T1000 (cell line): Measurements from ENCODE around the gene FEN1.

Experiments
- DNase-seq: peaks from one replicate; lab custom pipeline; 2025; ENCODE audit warnings: mixed read lengths; lab: John Stamatoyannopoulos, UW

FEN1 gene, protein sequence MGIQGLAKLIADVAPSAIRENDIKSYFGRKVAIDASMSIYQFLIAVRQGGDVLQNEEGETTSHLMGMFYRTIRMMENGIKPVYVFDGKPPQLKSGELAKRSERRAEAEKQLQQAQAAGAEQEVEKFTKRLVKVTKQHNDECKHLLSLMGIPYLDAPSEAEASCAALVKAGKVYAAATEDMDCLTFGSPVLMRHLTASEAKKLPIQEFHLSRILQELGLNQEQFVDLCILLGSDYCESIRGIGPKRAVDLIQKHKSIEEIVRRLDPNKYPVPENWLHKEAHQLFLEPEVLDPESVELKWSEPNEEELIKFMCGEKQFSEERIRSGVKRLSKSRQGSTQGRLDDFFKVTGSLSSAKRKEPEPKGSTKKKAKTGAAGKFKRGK

DNA sequence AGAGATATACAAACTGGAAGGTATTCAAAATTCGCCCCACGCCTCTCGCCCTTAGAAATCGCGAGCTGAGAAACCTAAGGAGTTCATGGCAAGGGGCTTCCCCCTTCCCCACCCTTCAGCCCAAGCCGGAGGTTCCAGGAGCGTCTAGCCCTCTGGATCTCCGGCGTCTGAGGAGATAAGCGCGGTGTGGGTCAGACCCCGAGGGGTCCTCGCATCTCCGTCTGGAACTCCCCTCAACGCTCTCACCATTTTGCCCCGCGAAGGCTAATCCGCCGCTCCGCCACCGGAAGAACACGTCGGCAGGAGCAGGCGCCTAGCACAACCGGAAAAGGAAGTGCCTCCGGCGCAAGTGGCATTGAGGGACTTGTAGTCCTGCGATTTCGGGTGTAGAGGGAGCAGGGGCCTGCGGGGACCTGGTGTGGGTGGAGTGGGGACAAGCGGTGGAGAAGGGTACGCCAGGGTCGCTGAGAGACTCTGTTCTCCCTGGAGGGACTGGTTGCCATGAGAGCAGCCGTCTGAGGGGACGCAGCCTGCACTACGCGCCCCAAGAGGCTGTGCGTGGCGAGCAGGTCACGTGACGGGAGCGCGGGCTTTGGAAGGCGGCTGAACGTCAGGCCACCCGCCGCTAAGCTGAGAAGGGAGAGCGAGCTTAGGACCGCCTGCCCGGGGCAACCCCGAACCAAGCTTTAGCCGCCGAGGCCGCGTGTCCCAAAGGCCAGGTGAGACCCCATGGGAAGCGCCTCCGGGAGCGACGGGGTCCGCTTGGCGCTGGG, at the start of gene FEN1, which contains the start of gene TMEM258:
Gene FEN1 (plus strand): TSS at position 602 of the 773 bp plus-strand sequence. CDS start 2,451 bp downstream, outside the sequence.
Gene TMEM258 (minus strand): TSS at position 290 of the 773 bp plus-strand sequence. CDS start 41 bp downstream, at position 249.
- DNase-seq, result peak; percentile 90

DNA sequence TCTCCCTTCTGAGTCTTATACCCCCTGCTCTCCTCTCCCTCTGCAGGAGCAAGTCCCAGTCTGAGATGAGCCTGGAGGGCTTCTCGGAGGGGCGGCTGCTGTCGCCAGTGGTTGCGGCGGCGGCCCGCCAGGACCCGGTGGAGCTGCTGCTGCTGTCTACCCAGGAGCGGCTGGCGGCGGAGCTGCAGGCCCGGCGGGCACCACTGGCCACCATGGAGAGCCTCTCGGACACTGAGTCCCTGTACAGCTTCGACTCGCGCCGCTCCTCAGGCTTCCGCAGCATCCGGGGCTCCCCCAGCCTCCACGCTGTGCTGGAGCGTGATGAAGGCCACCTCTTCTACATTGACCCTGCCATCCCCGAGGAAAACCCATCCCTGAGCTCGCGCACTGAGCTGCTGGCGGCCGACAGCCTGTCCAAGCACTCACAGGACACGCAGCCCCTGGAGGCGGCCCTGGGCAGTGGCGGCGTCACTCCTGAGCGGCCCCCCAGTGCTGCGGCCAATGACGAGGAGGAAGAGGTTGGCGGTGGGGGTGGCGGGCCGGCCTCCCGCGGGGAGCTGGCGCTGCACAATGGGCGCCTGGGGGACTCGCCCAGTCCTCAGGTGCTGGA, 49.1 kb upstream of the FEN1 start:
- no peak for DNase-seq

DNA sequence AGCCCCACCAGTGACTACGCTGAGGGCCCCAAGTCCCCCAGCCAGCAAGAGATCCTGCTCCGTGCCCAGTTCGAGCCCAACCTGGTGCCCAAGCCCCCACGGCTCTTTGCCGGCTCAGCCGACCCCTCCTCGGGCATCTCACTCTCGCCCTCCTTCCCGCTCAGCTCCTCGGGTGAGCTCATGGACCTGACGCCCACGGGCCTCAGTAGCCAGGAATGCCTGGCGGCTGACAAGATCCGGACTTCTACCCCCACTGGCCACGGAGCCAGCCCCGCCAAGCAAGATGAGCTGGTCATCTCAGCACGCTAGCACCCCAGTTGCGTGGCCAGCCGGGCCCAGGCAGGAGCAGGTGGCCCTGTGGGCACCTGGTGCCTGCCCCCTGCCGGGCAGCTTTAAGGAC, 48.5 kb upstream of the FEN1 start:
- no peak for DNase-seq

DNA sequence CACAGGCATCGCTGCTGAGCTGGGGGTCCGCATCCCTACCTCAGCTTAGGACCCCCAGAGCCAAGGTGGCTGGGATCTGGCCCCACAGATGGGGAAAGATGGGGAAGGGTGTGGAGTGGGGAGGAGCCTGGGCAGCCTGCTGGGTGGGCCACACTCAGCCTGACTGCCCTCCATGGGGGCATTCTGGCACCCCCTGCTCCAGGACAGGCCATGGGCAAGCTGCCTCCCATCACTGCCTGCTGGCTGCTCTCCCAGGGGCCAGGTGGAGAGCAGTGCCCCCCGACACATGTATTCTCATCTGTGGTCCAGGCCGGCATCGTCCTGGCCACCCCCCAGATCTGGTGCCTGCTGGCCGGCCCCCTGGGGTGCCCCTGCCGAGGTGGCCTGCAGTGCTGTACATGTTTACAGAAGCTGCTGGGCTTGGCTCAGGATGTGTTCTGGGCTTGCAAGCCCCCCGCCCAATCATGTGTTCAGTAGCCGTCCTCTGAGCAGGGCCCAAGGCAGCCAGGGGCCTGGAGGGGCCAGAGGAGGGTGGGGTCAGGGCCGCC, 48.0 kb upstream of the FEN1 start:
- DNase-seq, result no peak

DNA sequence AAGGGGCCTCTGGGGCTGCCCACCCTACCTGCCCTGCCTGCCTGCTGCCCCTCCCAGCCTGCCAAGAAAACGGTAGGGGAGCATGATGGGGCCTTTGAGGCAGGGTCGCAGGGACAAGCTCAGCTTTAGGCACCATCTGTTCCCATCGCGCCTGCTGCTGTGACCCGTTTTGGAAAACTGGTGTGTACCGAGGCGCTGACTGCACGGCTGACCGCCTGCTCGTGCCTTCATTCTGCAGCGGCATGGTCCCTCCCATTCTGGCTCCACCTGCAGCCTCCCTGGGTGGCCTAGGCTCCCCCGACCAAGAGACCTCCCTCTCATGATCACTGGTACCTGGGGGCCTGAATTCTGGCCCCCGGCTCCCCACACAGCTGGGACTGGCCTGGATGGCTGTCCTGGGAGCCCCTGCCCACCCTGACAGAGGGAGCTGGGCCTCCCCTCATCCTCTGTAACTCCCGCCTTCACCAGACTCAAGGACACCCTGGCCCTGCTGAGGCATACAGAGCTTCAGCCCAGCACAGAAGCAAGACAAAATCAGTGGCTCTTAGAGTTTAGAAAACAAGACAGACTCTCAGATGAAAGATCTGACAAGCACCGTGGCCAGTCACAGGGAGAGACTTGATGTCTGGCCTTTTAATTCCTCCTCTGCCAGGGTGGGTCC, 46.8 kb upstream of the FEN1 start:
- no peak for DNase-seq

DNA sequence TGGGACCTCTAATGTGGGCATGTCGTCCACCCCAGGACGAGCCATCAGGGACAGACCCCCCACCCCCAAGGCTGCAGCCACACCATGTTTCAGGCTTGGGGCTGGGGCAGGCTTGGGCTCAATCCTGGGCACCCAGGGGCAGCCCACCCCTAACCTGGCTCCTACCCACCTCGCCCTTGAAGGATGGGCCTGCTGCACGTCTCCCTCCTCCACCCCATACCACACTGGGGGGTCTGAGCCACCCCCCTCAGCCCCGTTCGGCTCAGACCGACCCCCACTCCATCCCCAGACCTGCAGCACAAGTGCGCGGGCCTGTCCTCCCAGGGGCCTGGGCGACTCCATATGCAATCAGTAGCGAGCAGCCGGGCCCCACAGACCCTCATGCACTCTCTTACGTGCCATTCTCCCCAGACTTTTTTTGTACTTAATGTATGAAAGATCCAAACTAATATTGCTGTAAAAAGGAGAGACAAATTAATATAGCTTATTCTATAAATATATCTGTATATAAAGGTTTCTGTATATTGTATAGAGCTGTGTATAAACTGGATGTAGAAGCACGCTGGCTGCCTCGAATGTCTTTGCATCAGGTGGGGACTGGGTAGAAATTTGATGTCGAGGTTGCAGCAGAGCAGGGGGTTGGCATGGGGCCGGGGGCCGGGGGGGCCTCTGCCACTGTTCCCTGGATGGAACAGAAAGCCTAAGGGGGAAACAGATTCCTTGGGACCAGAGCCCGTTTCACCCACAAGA, 46.1 kb upstream of the FEN1 start:
- DNase-seq, result no peak

DNA sequence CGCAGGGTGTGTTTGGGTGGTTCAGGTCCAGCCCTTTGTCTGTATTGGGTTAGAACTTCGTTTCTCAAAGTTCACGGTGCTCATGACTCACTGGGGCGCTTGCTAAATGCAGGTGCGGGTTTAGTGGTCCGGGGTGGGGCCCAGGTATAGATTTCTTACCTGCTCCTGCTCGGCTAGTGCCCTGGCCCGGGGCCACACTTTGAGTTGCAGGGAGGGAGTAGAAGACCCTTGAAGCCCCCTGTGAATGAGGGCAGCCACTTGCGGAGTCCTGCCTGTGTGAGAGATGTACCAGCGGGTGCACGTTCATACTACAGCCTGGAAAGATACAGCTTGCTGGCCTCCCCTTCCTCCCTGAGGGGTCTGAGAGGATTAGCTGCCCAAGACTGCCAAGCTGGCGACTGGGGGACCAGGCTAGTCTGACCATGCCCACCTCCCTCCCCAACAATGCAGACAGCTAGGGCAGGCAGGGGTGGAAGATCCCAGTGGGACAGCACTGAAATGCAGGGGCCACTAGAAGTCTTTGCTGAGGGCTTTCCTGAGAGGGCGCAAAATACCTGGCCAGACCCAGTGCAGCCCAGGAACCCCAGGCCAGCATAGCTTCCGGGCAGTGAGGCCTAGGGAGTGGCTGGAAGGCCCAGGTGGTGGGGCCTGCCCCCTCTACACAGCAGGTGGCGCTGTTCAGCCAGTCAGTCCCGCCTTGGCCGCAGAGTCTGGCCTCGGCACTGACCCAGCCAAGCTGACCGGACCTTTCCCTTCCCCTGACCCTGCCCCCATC, 45.3 kb upstream of the FEN1 start:
- no peak for DNase-seq

DNA sequence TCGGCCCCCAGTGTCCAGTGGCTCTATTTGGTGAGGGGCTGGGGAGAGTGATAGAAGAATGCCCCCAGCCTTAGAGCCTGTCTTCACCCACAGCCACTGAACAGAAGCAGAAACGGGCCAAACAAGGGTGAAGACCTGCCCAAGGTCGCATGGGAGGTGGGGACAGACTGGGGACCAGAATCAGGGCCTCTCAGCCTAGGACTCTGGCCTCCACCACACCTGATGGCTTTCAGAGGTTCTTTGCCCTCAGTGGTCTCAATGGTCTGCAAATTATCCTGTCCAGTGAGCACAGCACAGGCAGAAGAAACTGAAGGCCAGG, 44.8 kb upstream of the FEN1 start:
- DNase-seq, result no peak

DNA sequence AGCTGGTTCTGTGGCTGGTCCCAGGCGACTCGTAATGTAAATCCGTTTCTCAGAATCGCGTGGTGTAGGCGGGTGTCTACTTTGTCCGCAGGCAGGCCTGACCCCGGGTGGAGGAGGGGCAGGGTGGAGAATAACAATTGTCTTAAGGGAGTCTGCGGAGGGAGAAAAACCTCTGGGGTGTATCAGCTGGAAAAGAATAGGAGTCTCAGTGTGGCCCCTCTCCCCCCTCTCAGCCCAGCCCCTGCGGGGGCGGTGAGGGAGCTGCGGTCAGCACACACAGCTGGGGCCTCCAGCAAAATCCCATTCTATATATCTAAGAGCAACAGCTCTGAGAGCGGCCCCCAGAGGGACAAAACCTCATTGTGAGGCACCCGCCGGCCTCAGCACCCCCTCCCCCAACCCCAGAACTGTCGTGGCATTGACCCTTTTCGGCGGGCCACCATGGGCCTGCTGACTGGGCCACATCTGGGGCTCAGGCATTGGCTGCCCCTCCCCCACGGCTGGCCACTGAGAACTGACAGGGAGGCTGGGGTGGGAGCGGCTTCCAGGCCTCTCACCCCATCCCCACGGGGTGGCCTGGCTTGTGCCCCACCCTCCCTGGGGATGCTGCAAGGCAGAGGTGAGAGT, 43.0 kb upstream of the FEN1 start:
- no peak for DNase-seq

DNA sequence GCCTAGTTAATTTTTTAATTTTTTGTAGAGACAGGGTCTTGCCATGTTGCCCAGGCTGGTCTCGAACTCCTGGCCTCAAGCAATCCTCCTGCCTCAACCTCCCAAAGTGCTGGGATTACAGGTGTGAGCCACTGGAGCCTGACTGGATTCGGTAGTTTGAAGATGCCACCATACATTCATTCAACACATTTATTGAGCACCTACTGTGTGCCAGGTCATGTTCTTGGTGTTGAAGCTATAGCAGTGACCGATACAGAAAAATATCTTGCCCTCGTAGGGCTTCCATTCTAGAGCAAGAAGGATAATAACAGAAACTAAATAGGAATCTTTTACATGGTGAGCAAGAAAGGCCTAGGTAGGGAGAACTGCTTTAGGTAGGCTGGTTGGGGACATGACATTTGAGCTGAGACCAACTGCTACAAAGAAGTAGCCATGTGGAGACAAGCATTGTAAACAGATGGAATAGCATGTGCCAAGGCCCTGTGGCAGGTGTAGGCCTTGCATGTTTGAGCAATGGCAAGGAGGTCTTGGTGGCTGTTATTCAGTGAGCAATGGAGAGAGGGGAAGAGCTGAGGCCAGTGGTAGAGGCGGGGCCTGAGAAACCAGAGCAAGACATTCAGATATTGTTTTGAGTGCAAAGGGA, 42.0 kb upstream of the FEN1 start:
- no peak for DNase-seq

DNA sequence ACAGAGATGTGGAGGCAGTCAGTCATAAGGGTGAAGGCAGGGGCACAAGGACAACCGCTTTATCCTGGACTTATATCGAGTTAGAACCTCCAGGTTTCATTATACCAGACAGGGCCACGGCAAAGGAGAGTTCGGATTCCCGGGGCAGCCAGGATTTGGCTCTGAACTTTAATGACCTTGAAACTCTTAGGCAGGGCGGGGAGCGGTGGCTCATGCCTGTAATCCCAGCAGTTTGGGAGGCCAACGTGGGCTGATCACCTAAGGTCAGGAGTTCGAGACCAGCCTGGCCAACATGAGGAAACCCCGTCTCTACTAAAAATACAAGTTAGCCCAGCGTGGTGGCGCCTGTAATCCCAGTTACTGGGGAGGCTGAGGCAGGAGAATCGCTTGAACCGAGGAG, 41.3 kb upstream of the FEN1 start:
- no peak for DNase-seq

DNA sequence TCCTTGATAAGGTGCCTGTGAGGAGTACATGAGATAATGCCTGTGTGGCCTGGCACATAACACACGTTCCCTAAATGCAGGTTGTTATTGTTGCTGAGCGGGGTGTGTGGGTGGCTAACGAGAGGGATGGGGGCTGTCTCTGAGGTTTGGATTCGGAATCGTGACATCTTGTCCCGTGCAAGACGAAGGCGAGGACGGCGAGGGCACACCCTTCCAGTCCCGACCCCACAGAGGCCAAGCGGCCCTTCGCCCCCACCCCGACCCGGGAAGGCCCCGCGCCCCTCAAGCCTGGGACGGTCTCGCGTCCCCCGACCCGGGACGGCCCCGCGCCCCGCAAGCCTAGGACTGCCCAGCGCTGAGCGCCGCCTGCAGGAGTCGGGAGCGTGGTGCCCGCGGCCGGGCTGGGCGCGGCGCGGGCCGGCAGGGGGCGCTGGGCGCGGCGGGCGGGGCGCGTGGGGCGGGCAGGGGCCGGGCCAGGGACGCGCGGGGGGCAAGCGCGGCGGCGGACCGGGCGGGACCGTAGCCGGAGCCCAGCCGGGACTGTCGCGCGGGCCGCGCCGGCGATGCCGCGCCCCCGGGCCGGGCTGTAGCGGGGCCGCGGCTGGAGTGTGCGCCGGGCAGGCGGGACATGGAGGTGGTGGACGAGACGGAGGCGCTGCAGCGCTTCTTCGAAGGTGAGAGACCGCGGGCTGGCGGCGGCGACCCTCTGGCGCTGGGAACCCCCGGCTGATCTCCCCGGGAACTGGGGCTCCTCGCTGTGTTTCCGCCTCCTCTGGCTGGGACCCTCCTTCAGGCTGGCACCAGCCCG, 40.4 kb upstream of the FEN1 start, which contains the start of gene MYRF:
Gene MYRF (plus strand): TSS at position 520 of the 808 bp plus-strand sequence. CDS start 109 bp downstream, at position 629.
- DNase-seq, result no peak

DNA sequence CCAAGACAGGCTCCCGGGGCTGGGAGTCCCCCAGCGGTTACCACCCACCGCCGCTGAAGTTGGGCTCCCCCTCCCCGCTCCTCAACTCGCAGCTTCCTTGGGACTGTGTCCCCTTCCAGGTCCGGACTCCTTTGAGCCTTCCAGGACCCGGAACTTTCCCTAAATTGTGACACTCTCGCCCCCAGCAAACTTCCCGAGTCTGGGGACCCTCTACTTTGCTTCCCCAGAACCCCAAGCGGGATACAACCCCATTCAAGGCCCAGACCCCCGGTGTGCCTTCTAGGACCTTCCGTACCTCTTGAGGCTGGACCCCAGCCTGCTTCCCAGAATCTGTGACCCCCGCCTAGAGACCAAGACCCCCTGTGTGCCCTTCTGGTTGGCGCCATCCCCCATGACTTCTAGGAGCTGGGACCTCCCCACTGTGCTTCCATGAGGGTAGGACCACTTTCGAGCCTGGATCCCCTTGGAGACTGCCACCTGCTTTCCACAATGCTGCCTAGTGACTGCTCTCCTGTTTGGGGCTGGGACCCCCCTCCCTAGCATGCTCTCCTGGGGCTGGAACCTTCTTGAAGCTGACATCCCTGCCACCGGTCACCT, 39.7 kb upstream of the FEN1 start:
- DNase-seq, result no peak

DNA sequence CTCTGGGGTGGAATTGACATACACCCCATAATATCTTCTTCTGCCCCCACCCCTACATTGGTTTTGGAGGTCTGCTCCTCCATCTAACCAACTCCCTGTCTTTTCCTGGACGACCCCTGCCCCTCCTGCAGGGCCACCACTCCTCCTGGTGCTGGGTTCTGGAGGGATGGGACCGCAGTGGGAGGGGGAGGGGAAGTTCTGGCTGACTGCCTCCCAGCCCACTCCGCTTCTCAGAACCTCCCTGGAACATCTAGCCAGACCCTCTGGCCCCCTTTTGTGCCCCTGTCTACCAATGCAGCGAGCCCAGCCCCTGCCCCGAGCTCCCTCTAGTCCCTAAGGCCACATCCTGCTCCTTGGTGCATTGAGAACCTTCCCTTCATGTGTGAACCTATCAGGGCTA, 39.0 kb upstream of the FEN1 start:
- no peak for DNase-seq

DNA sequence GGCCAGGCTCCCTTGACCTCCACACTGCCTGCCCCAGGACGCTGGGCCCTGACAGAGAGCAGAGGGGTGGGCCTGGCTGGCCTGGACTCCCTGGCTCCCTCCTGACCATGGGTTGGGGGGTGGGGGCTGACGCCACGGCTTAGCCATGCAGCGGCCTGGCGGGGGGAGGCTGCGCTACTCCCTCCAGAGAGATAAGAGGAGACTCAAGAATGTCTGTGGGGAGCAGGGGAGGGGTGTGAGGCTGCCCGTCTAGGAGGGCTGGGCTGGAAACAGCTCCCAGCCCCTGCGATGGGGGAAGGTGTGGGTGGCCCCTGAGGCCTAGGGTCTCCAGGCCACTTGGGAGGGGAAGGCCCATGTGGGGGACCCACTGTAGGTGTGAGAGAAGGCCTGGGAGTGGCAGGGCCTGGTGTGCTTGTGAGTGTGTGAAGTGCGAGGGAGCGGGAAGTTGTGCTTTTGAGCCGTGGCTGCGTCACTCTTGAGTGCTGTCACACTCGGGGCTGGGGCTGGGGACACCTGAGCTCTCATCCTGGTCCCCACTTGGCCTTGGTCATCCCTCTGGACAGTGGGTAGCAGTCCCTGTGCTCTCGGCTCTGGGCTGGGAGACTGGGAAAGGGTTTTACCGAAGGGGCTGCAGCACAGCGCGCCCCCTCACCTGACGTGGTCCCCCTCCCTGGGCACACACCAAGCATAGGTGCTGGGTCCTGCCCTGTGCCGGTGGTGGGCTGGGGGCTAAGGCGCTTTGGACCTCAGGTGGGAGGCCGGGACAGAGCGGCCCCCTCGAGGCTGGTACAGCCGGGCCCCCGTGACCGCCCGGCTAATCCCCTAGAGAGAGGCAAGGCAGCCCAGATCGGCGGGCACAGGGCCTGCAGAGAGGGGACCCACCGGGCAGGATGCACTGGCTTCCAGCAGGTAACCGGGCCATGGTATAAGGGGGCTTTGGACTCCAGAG, 37.9 kb upstream of the FEN1 start:
- no peak for DNase-seq

DNA sequence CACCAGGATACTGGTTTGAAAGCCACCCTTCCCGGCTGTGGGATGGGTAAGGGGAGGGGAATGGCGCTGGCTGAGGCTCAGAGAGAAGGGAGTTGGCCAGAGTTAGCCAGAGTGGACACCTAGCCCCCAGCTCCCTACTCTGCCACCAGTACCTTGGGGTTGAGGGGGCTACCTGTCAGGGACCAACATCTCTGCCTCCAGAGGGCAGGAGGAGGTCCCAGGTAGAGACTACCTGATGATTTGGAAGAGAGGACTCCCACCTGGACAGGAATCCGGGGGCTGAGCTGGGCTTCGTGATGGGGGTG, 36.6 kb upstream of the FEN1 start:
- DNase-seq, result no peak
